Gastroesophageal sphincter (tissue), 4 donors: Measurements from ENCODE around the gene NAT14. TPM values are rescaled to one million over a fixed set of nuclear protein-coding genes. Genes with fewer than 3 reads are reported as not detected.

Source experiments
- ATAC-seq: fragments of 150-250 bp; one replicate; pipeline ENCODE4 v1.9.1; 2016; ENCODE audit warnings: mild to moderate bottlenecking, moderate library complexity
- H3K27ac ChIP-seq, 4 donors: fragments of 200-600 bp; sonication (generic) in 3 of 4; 1 replicate in 3 of 4; 2 replicates in 1 of 4; pipeline ENCODE4 v1.5.1; 2016 to 2019
- H3K27me3 ChIP-seq: fragments of 200-600 bp; sonication (generic); one replicate; pipeline ENCODE4 v1.5.1; 2019
- H3K36me3 ChIP-seq, 2 donors: fragments of 200-600 bp; sonication (generic); one replicate each; pipeline ENCODE4 v1.5.1; 2019; ENCODE audit warnings: control low read depth in 1 of 2
- H3K4me1 ChIP-seq, 3 donors: fragments of 200-600 bp; sonication (generic); 1 replicate in 2 of 3; 2 replicates in 1 of 3; pipeline ENCODE4 v1.5.1; 2016 to 2019; ENCODE audit warnings: control low read depth in 2 of 3
- H3K4me3 ChIP-seq, 2 donors: fragments of 200-600 bp; sonication (generic); one replicate each; pipeline ENCODE4 v1.5.1; 2019; ENCODE audit warnings: mild to moderate bottlenecking in 1 of 2, moderate library complexity in 1 of 2
- H3K9me3 ChIP-seq, 3 donors: fragments of 200-600 bp; sonication (generic); one replicate each; pipeline ENCODE4 v1.5.1; 2017 to 2019; ENCODE audit warnings: control low read depth in 2 of 3
- CTCF ChIP-seq, 4 experiments: fragments of 200-600 bp in 2 of 4; fragments of 450-650 bp in 2 of 4; sonication (generic) in 1 of 4; IDR thresholded peaks; one replicate each; pipeline ENCODE4 v1.5.1; 2017 to 2019; ENCODE audit warnings: antibody characterized with exemption in 4 of 4, mild to moderate bottlenecking in 2 of 4, moderate library complexity in 2 of 4
- EP300 ChIP-seq: sonication (generic); formaldehyde crosslinking; IDR thresholded peaks from one replicate; pipeline ENCODE4 v1.6.1; 2017; ENCODE audit warnings: antibody characterized with exemption, mild to moderate bottlenecking
- POLR2A ChIP-seq, 2 donors: fragments of 450-650 bp; IDR thresholded peaks; one replicate each; pipeline ENCODE4 v1.6.1; 2017; ENCODE audit warnings: antibody characterized with exemption in 2 of 2, mild to moderate bottlenecking in 2 of 2, moderate library complexity in 1 of 2
- POLR2AphosphoS5 ChIP-seq: sonication (generic); formaldehyde crosslinking; IDR thresholded peaks from one replicate; pipeline ENCODE4 v1.6.1; 2017; ENCODE audit warnings: antibody characterized with exemption
- WGBS, 2 donors: methylation state at CpG; one replicate each; pipeline ENCODE4 v1.1.5; 2018; ENCODE audit warnings: low coverage in 1 of 2; 5-methylcytosine and 5-hydroxymethylcytosine counted together
- total RNA-seq, 4 donors: library from RNA; depleted of rRNA; stranded (reverse); fragments of >200 nt; gene quantifications; one replicate each; pipeline ENCODE4 v1.1.0, GENCODE V29; 2016

NAT14 gene
- total RNA-seq, 4 donors from 2014 or later: 7.4 to 14.0 (median 7.9) TPM

GRCh38 chr19:55454787-55455243, 30.2 kb upstream of the NAT14 start:
- no peak overlapping the region for H3K4me3 ChIP-seq
- no peak for ATAC-seq
- H3K27ac ChIP-seq: no peak overlapping the region
- peaks cover 0 to 41% (median 14%) of the 10 kb centered on the region in 3 donors for H3K4me1 ChIP-seq
- peaks cover 0 to 26% of the 10 kb centered on the region in 2 donors for H3K36me3 ChIP-seq
- peaks cover 30% of the 10 kb centered on the region for H3K27me3 ChIP-seq
- TF ChIP-seq CTCF (IDR thresholded peaks at IDR 0.05) (peak in 3 of 4 experiments; percentile 29 to 58 (median 48)), POLR2AphosphoS5 (no peak), POLR2A (IDR thresholded peaks at IDR 0.05) (no peak), EP300 (no peak)
- WGBS, 2 donors: no CpG with 5 or more reads among the region's 14 CpGs
- H3K9me3 ChIP-seq: no peaks in the 10 kb centered on the region

GRCh38 chr19:55455576-55456235, 29.3 kb upstream of the NAT14 start:
- Histone ChIP-seq H3K9me3 (no peaks in the 10 kb centered on the region), H3K36me3 (peaks cover 0 to 26% of the 10 kb centered on the region in 2 donors), H3K4me3 (no peak overlapping the region), H3K27me3 (peaks cover 24% of the 10 kb centered on the region), H3K4me1 (peaks cover 0 to 50% (median 18%) of the 10 kb centered on the region in 3 donors), H3K27ac (no peak overlapping the region)
- ATAC-seq: no peak
- no peak for TF ChIP-seq POLR2A (IDR thresholded peaks at IDR 0.05)
- no peak for TF ChIP-seq CTCF (IDR thresholded peaks at IDR 0.05)
- no peak for TF ChIP-seq EP300
- TF ChIP-seq POLR2AphosphoS5: no peak
- 70 to 75% methylated on average over 2 to 3 of the region's 11 CpGs for WGBS, 2 donors

GRCh38 chr19:55456347-55456746, 28.6 kb upstream of the NAT14 start:
- no peak for ATAC-seq

GRCh38 chr19:55457683-55458457, 27.1 kb upstream of the NAT14 start:
- H3K36me3 ChIP-seq: peaks cover 0 to 26% of the 10 kb centered on the region in 2 donors
- no peak for ATAC-seq
- H3K4me3 ChIP-seq: no peak overlapping the region
- peaks cover 2% of the 10 kb centered on the region for H3K27me3 ChIP-seq
- 78 to 91% methylated on average over 7 to 12 of the region's 16 CpGs for WGBS, 2 donors
- H3K4me1 ChIP-seq: peaks cover 0 to 47% (median 5%) of the 10 kb centered on the region in 3 donors
- no peak overlapping the region for H3K27ac ChIP-seq
- H3K9me3 ChIP-seq: no peaks in the 10 kb centered on the region
- TF ChIP-seq POLR2AphosphoS5 (no peak), CTCF (IDR thresholded peaks at IDR 0.05) (no peak), EP300 (no peak), POLR2A (IDR thresholded peaks at IDR 0.05) (no peak)

More at GRCh38 chr19:55456347-55456746, 28.6 kb upstream of the NAT14 start:
- Histone ChIP-seq H3K27me3 (peaks cover 17% of the 10 kb centered on the region), H3K9me3 (no peaks in the 10 kb centered on the region), H3K4me1 (peaks cover 0 to 51% (median 16%) of the 10 kb centered on the region in 3 donors), H3K4me3 (no peak overlapping the region), H3K36me3 (peaks cover 0 to 26% of the 10 kb centered on the region in 2 donors), H3K27ac (no peak overlapping the region)
- TF ChIP-seq POLR2AphosphoS5: no peak
- no peak for TF ChIP-seq POLR2A (IDR thresholded peaks at IDR 0.05)
- no peak for TF ChIP-seq CTCF (IDR thresholded peaks at IDR 0.05)
- no peak for TF ChIP-seq EP300
- 67% methylated on average over 1 of the region's 14 CpGs; no CpG with 5 or more reads in 1 of the 2 donors for WGBS, 2 donors
